SK-N-SH treated with all-trans-retinoic acid at 6 μM for 48 hours (cell line): ENCODE measurements around the gene HCFC1R1.

Experiments
- GLIS3 ChIP-seq: fragments of 250-450 bp; sonication (Bioruptor Pico); IDR thresholded peaks from 2 replicates; pipeline ENCODE4 v1.5.0; 2020; ENCODE audit warnings: mild to moderate bottlenecking, moderate library complexity
- ISL1 ChIP-seq: fragments of 250-450 bp; sonication (Bioruptor Pico); IDR thresholded peaks from 2 replicates; pipeline ENCODE4 v2.1.2; 2022; ENCODE audit warnings: mild to moderate bottlenecking, moderate library complexity
- RARB ChIP-seq: fragments of 250-450 bp; sonication (Bioruptor Pico); IDR thresholded peaks from 2 replicates; pipeline ENCODE4 v1.8.0; 2021; ENCODE audit warnings: mild to moderate bottlenecking, moderate library complexity
- TOX ChIP-seq: fragments of 250-450 bp; sonication (Bioruptor Pico); IDR thresholded peaks from 2 replicates; pipeline ENCODE4 v1.8.0; 2021; ENCODE audit warnings: mild to moderate bottlenecking, moderate library complexity, borderline replicate concordance
- TF ChIP-seq, protein P1 (sequence below): fragments of 250-450 bp; sonication (Bioruptor Pico); IDR thresholded peaks from 2 replicates; pipeline ENCODE4 v1.8.0; 2020; ENCODE audit warnings: mild to moderate bottlenecking, moderate library complexity, borderline replicate concordance
- TF ChIP-seq, protein P2 (sequence below): fragments of 250-450 bp; sonication (Bioruptor Pico); IDR thresholded peaks from 2 replicates; pipeline ENCODE4 v1.5.1; 2021; ENCODE audit warnings: mild to moderate bottlenecking, moderate library complexity

DNA sequence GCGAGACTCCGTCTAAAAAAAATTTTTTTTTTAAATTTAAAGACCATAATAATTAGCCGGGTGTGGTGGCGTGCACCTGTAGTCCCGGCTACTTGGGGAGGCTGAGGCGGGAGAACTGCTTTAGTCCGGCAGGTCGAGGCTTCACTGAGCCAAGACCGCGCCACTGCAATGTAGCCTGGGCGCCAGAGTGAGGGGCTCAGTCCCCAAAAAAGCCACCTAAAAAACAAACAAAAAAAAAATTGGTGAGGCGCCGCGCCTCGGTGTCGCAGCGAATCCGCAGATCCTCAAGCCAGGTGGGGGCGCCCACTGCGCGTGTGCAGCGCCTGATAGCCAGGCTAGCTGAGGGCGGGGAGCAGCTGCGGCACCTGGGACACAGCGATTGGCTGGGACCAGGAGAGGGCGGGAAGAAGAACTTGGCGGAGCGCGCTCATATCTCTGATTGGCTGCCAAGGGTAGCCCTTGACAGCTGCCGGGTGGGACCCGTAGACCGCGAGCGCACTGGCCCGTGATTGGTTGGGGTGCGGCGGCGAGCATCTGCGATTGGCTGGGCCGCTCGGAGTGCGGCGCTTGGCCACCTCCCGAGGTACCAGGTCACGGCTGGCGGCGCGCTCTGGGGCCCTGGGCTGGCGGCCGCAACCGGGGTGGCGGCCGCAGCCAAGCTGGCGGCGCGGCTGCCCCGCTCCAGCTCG, 20.0 kb downstream of the HCFC1R1 start:
- TF ChIP-seq, protein P1, sequence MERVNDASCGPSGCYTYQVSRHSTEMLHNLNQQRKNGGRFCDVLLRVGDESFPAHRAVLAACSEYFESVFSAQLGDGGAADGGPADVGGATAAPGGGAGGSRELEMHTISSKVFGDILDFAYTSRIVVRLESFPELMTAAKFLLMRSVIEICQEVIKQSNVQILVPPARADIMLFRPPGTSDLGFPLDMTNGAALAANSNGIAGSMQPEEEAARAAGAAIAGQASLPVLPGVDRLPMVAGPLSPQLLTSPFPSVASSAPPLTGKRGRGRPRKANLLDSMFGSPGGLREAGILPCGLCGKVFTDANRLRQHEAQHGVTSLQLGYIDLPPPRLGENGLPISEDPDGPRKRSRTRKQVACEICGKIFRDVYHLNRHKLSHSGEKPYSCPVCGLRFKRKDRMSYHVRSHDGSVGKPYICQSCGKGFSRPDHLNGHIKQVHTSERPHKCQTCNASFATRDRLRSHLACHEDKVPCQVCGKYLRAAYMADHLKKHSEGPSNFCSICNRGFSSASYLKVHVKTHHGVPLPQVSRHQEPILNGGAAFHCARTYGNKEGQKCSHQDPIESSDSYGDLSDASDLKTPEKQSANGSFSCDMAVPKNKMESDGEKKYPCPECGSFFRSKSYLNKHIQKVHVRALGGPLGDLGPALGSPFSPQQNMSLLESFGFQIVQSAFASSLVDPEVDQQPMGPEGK (CRISPR knock-in tag), result no peak
- no peak for TF ChIP-seq RARB (CRISPR knock-in tag)
- TF ChIP-seq, protein P2, sequence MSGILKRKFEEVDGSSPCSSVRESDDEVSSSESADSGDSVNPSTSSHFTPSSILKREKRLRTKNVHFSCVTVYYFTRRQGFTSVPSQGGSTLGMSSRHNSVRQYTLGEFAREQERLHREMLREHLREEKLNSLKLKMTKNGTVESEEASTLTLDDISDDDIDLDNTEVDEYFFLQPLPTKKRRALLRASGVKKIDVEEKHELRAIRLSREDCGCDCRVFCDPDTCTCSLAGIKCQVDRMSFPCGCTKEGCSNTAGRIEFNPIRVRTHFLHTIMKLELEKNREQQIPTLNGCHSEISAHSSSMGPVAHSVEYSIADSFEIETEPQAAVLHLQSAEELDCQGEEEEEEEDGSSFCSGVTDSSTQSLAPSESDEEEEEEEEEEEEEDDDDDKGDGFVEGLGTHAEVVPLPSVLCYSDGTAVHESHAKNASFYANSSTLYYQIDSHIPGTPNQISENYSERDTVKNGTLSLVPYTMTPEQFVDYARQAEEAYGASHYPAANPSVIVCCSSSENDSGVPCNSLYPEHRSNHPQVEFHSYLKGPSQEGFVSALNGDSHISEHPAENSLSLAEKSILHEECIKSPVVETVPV (CRISPR knock-in tag), result no peak
- TF ChIP-seq GLIS3 (CRISPR knock-in tag), result no peak
- TF ChIP-seq ISL1 (CRISPR knock-in tag), result no peak
- TF ChIP-seq TOX, result no peak
